Stomach smooth muscle (tissue), 2 donors: ENCODE data around the gene NECAB2.

Source experiments
- H3K27ac ChIP-seq: one replicate; pipeline ENCODE4 v1.7.0; 2013; ENCODE audit warnings: mild to moderate bottlenecking, low read length, inconsistent platforms
- H3K27me3 ChIP-seq, 2 donors: one replicate each; pipeline ENCODE4 v1.7.0; 2013; ENCODE audit warnings: low read length in 2 of 2; ENCODE audit not compliant: insufficient read depth in 2 of 2, control insufficient read depth in 1 of 2
- H3K36me3 ChIP-seq, 2 donors: one replicate each; pipeline ENCODE4 v1.7.0; 2013; ENCODE audit warnings: low read length in 2 of 2; ENCODE audit not compliant: control insufficient read depth in 2 of 2, insufficient read depth in 2 of 2
- H3K4me1 ChIP-seq: one replicate; pipeline ENCODE4 v1.7.0; 2013; ENCODE audit warnings: low read length; ENCODE audit not compliant: control insufficient read depth, insufficient read depth
- H3K4me3 ChIP-seq, 2 donors: one replicate each; pipeline ENCODE4 v1.7.0; 2013; ENCODE audit warnings: low read length in 2 of 2
- H3K9ac ChIP-seq, 2 donors: one replicate each; pipeline ENCODE4 v1.7.0; 2013; ENCODE audit warnings: low read length in 2 of 2, mild to moderate bottlenecking in 1 of 2
- H3K9me3 ChIP-seq, 2 donors: one replicate each; pipeline ENCODE4 v1.7.0; 2013; ENCODE audit warnings: low read length in 2 of 2; ENCODE audit not compliant: control insufficient read depth in 2 of 2
- donor health status: healthy.
- donor health status: Pancreatic carcinoma.

Gene NECAB2

DNA sequence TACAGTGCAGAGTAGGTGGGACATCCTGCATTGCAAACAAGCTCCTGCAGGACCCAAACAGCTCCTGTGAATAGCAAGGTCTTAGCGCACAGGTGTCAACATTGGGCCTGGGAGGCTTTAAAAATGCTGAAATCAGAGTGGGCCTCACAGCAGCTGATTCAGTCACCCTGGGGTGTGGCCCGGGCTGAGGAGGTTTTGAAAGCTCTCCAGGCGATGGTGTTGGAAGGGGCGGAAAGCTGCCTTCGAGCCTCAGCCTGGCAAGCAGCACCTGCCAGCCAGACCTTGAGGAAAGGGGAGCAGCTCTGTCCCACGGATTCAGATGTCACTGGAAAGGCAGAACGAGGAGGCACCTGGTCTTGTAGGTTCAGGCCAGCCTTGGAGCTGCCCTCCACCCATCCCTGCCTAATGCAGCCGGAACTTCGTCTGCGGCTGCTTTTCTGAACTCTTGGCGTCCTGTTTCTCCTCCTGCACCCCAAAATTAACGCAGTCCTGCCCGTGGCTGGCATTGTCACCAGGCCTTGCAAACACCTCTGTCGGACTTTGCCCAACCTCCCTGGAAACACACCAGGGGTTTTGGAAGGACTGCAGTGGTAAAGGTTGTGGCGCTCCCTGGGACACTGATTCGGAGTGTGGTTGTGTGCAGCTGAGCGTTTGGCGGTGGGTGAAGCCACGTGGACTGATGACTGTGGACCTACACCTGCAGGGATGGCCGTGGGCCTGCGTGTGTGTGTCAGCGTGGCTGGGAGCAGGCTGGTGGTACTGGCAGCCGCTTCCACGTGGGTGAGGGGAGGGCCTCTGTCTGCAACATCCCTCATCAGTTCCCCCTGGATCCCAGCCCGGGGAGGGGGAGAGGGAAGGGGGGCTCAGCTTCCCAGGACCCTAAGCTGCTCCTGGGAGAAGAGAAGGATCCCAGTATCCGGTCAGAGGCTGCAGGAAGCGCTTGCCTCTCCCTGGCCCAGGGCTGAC lies 3.4 kb downstream of the NECAB2 start:
- H3K4me1 ChIP-seq = peaks cover 4% of the 10 kb centered on the region
- H3K4me3 ChIP-seq = no peak overlapping the region
- H3K9me3 ChIP-seq = no peaks in the 10 kb centered on the region
- H3K27ac ChIP-seq = no peak overlapping the region
- no peaks in the 10 kb centered on the region for H3K36me3 ChIP-seq
- no peak overlapping the region for H3K9ac ChIP-seq
- H3K27me3 ChIP-seq = peaks cover 5 to 9% of the 10 kb centered on the region in 2 donors

DNA sequence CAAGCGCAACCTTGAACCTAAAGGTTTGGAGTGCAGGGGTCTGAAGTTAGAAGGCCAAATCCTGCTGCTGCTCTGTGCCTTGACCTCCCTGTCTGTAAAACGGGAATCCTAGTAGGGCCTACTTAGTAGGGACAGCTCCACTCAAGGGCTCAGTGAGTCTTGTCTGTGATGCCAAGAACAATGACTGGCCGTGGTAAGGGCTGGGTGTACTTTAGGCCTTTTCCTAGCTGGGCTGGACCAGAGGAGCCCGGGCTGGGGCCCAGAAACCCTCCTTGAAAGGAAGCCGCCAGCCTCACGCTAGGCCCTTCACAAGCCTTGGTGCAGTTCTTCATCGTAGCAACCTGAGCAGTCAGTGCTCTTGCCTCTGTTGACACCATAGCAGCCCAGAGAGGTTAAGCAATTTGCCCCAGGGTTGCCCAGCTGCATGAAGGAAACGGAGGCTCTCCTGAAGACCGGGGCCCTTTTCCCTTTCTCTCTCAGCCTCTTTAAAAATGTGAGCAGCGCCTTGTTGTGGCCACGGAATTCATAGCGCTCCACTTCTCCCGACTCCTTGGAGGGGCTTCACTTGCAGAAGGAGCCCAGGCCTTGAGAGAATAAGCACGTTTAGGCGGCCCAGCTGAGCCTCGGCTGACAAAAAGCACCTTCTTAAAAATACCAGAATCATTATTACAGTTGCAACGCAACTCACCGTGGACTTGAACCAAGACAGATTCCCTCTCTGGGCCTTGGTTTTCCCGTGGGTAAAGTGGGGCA lies 4.4 kb downstream of the NECAB2 start:
- Histone ChIP-seq H3K27ac (no peak overlapping the region), H3K27me3 (peaks cover 5 to 9% of the 10 kb centered on the region in 2 donors), H3K9me3 (no peaks in the 10 kb centered on the region), H3K9ac (no peak overlapping the region), H3K4me1 (peaks cover 4% of the 10 kb centered on the region), H3K36me3 (no peaks in the 10 kb centered on the region), H3K4me3 (no peak overlapping the region)

DNA sequence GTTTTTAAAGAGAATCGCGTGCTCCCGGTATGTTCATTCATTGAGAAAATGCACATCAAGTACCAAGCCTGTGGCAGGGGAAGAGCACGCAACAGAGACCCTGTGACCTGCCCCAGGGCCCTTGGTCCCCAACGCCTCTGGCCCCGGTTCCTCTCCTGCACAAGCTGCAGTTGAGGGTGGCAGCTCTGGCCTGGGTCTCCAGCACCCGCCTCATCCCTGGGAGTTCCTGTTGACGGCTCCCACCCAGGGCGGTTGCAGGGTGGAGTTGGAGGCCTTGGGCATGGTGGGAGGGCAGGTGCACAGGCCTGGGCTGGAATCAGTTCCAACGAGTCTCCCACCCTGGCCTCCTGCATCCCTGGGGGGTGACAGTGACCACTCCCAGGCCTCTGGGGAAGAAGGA lies 5.0 kb downstream of the NECAB2 start:
- Histone ChIP-seq H3K27me3 (peaks cover 5 to 9% of the 10 kb centered on the region in 2 donors), H3K9ac (no peak overlapping the region), H3K4me3 (no peak overlapping the region), H3K36me3 (no peaks in the 10 kb centered on the region), H3K27ac (no peak overlapping the region), H3K4me1 (peaks cover 4% of the 10 kb centered on the region), H3K9me3 (peaks cover 0 to 5% of the 10 kb centered on the region in 2 donors)

DNA sequence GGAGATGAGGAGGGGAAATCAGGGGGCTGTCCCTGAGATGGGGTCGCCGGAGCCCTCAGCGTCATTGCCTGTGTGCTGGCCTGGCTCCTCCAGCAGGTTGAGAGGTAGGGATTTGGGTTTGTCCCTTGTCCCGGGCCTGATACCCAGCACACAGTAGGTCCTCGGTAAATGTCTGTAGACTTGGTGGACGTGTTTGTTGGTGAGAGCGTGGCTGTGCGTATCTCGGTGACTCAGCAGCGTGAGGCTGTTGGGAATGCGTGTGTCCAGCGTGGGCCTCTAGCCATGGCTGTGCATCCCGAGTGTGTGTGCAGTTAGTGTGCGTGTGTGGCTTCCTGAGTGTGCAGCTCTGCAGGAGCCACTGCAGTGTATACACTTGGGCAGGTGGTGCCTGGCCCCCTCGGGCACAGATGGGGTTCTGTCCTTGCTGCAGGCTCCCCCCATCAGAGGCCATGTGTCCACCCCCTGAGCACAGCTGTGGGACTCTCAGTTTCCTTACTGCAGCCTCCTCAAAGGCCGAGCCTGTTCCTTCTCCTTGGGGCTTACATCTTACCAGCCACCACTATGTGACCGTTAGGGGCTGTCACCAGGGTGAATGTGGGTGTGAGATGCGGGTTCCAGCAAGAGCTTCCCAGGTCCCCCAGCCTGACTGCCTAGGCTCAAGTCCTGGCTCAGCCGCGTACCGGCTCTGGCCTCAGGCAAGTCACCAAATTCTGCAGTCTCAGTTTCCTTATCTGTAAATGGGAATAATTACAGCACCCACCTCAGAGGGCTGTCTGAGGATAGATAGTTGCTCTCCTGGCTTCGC lies 5.7 kb downstream of the NECAB2 start:
- Histone ChIP-seq H3K4me3 (no peak overlapping the region), H3K4me1 (peaks cover 2% of the 10 kb centered on the region), H3K9ac (no peak overlapping the region), H3K27me3 (peaks cover 5 to 8% of the 10 kb centered on the region in 2 donors), H3K27ac (no peak overlapping the region), H3K9me3 (peaks cover 0 to 12% of the 10 kb centered on the region in 2 donors), H3K36me3 (no peaks in the 10 kb centered on the region)

DNA sequence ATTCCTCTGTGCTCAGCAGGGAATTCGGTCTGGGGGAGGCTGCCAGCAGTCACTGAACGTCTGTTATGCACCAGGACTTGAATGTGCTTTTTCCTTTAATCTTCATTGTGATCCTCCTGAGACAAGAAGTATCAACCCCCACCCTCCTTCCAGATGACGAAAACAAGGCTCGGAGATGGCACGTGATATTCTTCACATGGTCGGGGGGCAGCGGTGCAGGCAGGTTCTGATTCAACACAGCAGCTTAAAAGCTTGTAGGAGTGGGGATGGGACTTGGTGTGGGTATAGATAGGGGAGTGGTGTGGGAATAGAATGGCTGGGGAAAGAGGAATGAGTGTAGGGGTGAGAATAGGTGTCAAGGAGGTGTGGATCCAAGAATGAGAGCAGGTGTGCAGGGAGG lies 6.4 kb downstream of the NECAB2 start:
- no peaks in the 10 kb centered on the region for H3K4me1 ChIP-seq
- H3K9ac ChIP-seq = no peak overlapping the region
- no peaks in the 10 kb centered on the region for H3K36me3 ChIP-seq
- no peak overlapping the region for H3K27ac ChIP-seq
- H3K4me3 ChIP-seq = no peak overlapping the region
- H3K27me3 ChIP-seq = peaks cover 3 to 4% of the 10 kb centered on the region in 2 donors
- H3K9me3 ChIP-seq = peaks cover 0 to 12% of the 10 kb centered on the region in 2 donors

DNA sequence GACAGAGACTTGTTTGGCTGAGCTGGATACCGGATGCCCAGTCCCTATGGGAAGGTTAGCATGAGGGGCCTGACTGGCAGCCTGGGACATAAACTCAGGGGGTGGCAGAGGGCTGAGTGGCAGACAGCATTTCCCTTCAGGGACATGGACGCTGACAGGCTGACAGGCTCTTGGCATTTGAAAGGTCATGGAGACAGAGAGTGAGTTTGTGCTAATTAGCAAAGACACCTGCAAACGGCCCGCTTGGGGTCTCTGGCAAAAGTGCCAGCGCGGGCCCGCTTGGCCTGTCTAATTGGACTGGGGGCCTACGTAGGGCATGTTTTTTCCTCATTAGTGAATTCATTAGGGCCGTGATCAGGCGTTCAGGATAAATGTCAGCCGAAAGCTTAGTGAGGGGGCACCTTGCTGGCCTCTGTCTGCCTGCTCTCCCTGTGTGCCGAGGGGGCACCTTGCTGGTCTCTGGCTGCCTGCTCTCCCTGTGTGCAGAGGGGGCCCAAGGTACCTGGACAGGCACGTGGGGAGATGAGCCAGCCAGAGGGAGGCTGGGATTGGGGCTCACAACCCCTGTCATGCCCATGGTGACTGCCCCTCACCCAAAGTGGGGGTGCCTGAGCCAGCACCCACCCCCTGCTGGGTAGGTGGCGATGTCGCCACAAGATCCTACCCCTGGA lies 7.7 kb downstream of the NECAB2 start:
- Histone ChIP-seq H3K27ac (no peak overlapping the region), H3K9me3 (peaks cover 0 to 12% of the 10 kb centered on the region in 2 donors), H3K9ac (no peak overlapping the region), H3K4me3 (no peak overlapping the region), H3K27me3 (peaks cover 0 to 3% of the 10 kb centered on the region in 2 donors), H3K36me3 (no peaks in the 10 kb centered on the region), H3K4me1 (no peaks in the 10 kb centered on the region)

DNA sequence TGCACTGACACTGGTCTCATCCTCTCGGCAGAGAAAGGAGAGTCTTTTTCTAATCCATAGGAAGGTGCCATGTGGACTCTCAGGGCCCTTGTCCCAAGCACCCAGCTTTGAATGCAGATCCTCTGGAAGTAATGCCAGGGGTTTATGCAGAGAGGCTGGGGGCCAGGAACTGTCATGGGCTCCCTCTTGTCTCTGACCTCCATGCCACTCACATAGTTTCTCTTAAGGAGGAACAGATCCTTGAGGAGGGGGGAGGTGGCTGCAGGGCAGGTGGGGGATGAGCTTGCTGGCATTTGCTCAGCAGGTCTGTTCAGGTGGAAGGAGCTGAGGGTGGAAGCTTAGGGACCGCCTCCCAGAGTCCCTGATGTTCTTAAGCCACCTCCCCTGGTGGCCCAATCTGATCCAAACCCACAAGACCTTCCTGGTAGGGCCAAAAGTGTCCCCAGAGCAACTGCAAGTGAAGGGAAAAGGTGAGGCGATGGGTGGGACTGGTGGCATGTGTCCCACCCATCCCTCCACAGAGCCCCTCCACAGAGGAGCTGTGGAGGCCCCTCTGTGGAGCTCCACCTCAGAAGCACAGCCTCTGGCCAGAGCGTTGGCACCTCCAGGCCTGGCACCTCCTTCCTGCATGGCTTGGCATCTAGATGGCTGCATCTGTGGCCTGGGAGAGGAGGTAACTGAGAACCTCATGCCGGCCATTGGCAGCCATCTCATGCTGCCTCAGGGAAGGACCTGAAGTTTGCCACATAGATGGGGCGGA lies 9.2 kb downstream of the NECAB2 start:
- Histone ChIP-seq H3K36me3 (no peaks in the 10 kb centered on the region), H3K4me1 (no peaks in the 10 kb centered on the region), H3K9me3 (peaks cover 0 to 14% of the 10 kb centered on the region in 2 donors), H3K27ac (no peak overlapping the region), H3K9ac (no peak overlapping the region), H3K27me3 (peaks cover 0 to 3% of the 10 kb centered on the region in 2 donors), H3K4me3 (no peak overlapping the region)

DNA sequence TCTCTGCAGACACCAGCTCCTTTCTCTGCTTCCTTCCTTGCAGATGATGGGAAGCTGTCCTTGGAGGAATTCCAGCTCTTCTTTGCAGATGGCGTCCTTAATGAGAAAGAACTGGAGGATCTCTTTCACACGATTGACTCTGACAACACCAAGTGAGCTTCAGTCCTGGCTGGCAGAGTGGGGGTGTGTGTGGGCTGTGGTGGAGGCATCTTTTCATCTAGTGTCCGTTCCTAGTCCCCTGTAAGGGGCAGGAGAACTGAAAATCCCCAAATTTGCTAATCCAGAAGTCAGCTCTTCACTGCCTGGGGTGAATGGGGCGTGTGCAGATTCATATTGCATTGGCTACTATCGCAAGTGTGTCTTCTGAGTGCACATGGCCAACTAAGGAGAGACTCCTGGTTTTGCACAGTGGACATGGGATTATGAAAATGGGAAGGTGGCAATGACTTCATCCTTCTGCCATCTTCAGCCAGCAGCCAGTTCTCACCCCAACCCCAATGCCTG lies 10.4 kb downstream of the NECAB2 start:
- Histone ChIP-seq H3K4me1 (no peaks in the 10 kb centered on the region), H3K27ac (no peak overlapping the region), H3K9ac (no peak overlapping the region), H3K9me3 (peaks cover 0 to 16% of the 10 kb centered on the region in 2 donors), H3K4me3 (no peak overlapping the region), H3K27me3 (peaks cover 0 to 3% of the 10 kb centered on the region in 2 donors), H3K36me3 (no peaks in the 10 kb centered on the region)

DNA sequence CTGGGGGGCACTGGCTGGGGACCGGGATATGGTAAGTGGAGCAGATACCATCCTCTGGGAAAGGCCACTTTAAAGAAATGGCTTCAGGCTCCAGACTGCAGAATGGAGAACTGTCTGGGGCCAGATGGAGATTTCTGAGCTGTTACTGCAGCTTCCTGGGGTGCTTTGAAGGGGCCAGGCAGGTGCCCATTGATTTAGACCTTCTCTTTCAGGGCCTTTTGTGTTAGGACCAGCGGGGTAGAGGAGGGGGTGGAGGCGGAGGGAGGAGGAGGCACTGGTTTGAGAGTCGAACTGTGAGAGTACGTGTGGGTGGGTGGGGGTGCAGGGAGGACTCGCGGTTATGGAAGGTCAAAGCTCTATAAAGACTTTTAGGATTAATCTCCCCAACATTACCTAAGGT lies 11.4 kb downstream of the NECAB2 start:
- H3K36me3 ChIP-seq = no peaks in the 10 kb centered on the region
- no peak overlapping the region for H3K4me3 ChIP-seq
- no peaks in the 10 kb centered on the region for H3K27me3 ChIP-seq
- H3K9ac ChIP-seq = no peak overlapping the region
- H3K27ac ChIP-seq = no peak overlapping the region
- H3K9me3 ChIP-seq = peaks cover 0 to 16% of the 10 kb centered on the region in 2 donors
- H3K4me1 ChIP-seq = no peaks in the 10 kb centered on the region
